Adrenal gland (tissue), 5 donors: ENCODE data around the gene ATP9A.

Experiments
- POLR2A ChIP-seq, 2 donors: fragments of 450-650 bp; IDR thresholded peaks; one replicate each; pipeline ENCODE4 v1.6.1; 2017; ENCODE audit warnings: antibody characterized with exemption in 2 of 2, mild to moderate bottlenecking in 2 of 2, moderate library complexity in 1 of 2
- TF ChIP-seq, protein P1 (sequence below), 6 experiments: fragments of 450-650 bp in 4 of 6; fragments of 200-600 bp in 2 of 6; sonication (generic) in 1 of 6; IDR thresholded peaks; 1 replicate in 5 of 6; 2 replicates in 1 of 6; pipeline versions ENCODE4 v1.5.1 to v1.8.0; 2016 to 2021; ENCODE audit warnings: antibody characterized with exemption in 6 of 6, mild to moderate bottlenecking in 2 of 6, moderate library complexity in 1 of 6
- donor health status: DM: no; HTN: no; CAD: no.

GRCh38 chr20:51720384-51720783 lies 47.8 kb downstream of the ATP9A start:
- TF ChIP-seq POLR2A (IDR thresholded peaks at IDR 0.05) = no peak
- TF ChIP-seq, protein P1, sequence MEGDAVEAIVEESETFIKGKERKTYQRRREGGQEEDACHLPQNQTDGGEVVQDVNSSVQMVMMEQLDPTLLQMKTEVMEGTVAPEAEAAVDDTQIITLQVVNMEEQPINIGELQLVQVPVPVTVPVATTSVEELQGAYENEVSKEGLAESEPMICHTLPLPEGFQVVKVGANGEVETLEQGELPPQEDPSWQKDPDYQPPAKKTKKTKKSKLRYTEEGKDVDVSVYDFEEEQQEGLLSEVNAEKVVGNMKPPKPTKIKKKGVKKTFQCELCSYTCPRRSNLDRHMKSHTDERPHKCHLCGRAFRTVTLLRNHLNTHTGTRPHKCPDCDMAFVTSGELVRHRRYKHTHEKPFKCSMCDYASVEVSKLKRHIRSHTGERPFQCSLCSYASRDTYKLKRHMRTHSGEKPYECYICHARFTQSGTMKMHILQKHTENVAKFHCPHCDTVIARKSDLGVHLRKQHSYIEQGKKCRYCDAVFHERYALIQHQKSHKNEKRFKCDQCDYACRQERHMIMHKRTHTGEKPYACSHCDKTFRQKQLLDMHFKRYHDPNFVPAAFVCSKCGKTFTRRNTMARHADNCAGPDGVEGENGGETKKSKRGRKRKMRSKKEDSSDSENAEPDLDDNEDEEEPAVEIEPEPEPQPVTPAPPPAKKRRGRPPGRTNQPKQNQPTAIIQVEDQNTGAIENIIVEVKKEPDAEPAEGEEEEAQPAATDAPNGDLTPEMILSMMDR (IDR thresholded peaks at IDR 0.05) = no peak
